Measurements from ENCODE around the gene OR4F6. TPM values are rescaled to one million over a fixed set of nuclear protein-coding genes. Genes with fewer than 3 reads are reported as not detected.

The OR4F6 gene
- total RNA-seq, result not detected in 2 replicates

GRCh38 chr15:101803209-101803608 lies at the start of gene OR4F6:
TSS of gene OR4F6 (plus strand) at chr15:101803509. CDS start at chr15:101805720, 2,211 bp downstream.

GRCh38 chr15:101811902-101812301 lies 8.6 kb downstream of the OR4F6 start, which contains the start of gene OR4F15:
TSS of gene OR4F15 (plus strand) at chr15:101812202. CDS start at chr15:101818187, 5,985 bp downstream.

Small RNAs within 50 kb of the gene (small RNA-seq; reads per million reads assigned to genes)
- not detected for gene RN7SL209P

Other genes with a start within 250 kb of the OR4F6 start
- 25.0 and 28.7 TPM in 2 replicates for gene TM2D3, start 151.1 kb upstream of the OR4F6 start, total RNA-seq
- 7.8 and 9.2 TPM in 2 replicates for gene TARS3, start 79.0 kb upstream of the OR4F6 start, total RNA-seq
- gene OR4F15, start 8.7 kb downstream of the OR4F6 start, total RNA-seq, result not detected in 2 replicates

Measured in subcutaneous preadipocyte (primary cell).